ENCODE results near the gene METTL13. TPM values are rescaled to one million over a fixed set of nuclear protein-coding genes. Genes with fewer than 3 reads are reported as not detected.

Gene METTL13
- polyA plus RNA-seq, 2 of the 4 experiments (the other 2 are of a cell fraction): 53.7 to 54.0 TPM

GRCh38 chr1:171826973-171827372 is 45.5 kb downstream of the METTL13 start:
- no peak overlapping the region for H3K27ac ChIP-seq
- ATAC-seq (no peak), FAIRE-seq (no peak), DNase-seq (ENCODE audit: low read depth in 1 of 2, low spot score in 1 of 2) (no peak)
- WGBS (ENCODE audit: missing lambda C conversion rate): 0% methylated on average over 1 of the region's 1 CpG
- CTCF ChIA-PET: no interaction called here
- POLR2A ChIA-PET: no interaction called here
- H3K4me2 ChIP-seq: no peak overlapping the region
- no peak for TF ChIP-seq MAZ (IDR thresholded peaks at IDR 0.05; ENCODE audit: borderline replicate concordance, low read depth, low read length)
- peak; percentile 7 for TF ChIP-seq ZFP36 (IDR thresholded peaks at IDR 0.05; ENCODE audit: borderline replicate concordance, partially characterized antibody)
- no peak overlapping the region for H3K4me3 ChIP-seq
- H3K4me1 ChIP-seq: no peaks in the 10 kb centered on the region
- H3K9me3 ChIP-seq: peaks cover 12% of the 10 kb centered on the region; the same call in 2 of the 3 replicates

DNA sequence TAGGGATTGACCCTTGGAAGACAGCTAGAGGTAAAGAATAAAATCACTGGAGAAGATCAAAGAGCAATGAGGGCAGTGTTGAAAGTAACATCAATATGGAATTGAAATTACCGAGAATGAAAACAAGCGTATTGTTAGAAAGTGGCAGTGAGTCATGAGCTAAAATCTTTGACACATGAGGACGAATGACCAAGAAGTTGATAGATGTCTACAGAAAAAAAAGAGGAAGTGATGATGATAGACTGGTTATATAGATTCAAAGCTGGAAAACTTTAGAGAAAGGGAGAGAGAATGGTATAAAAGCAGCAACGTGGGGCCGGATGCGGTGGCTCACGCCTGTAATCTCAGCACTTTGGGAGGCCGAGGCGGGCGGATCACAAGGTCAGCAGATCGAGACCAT is 47.3 kb downstream of the METTL13 start:
- Histone ChIP-seq H3K27ac (no peak overlapping the region), H3K4me1 (no peaks in the 10 kb centered on the region), H3K9me3 (peaks cover 12% of the 10 kb centered on the region; the same call in 2 of the 3 replicates), H3K4me3 (no peak overlapping the region), H3K4me2 (no peak overlapping the region)
- FAIRE-seq (no peak), DNase-seq (ENCODE audit: low read depth in 1 of 2, low spot score in 1 of 2) (no peak), ATAC-seq (no peak)
- 82% methylated on average over 11 of the region's 11 CpGs for WGBS (ENCODE audit: missing lambda C conversion rate)
- CTCF ChIA-PET: interaction anchor here (0.8 to 1.5 kb wide), 4 partner anchors 27 to 601 kb away, joined by 3 to 6 read pairs (median 3); no protein-coding TSS in a partner anchor
- TF ChIP-seq RAD21 (conservative IDR thresholded peaks at IDR 0.05 in 1 of 2, IDR thresholded peaks at IDR 0.05 in 1 of 2) (no peak), CBX2 (IDR thresholded peaks at IDR 0.05; ENCODE audit: borderline replicate concordance, low read depth) (no peak), POLR2A (IDR thresholded peaks at IDR 0.05; ENCODE audit: low read length) (no peak), MAFK (IDR thresholded peaks at IDR 0.05; ENCODE audit: partially characterized antibody) (no peak)
- POLR2A ChIA-PET: no interaction called here

- H3K27ac ChIP-seq: no peak overlapping the region
- no peak overlapping the region for H3K4me2 ChIP-seq
- CTCF ChIA-PET: no interaction called here
- H3K4me3 ChIP-seq: no peak overlapping the region
- no peaks in the 10 kb centered on the region for H3K9me3 ChIP-seq
- POLR2A ChIA-PET: no interaction called here
- ATAC-seq (no peak), FAIRE-seq (no peak), DNase-seq (ENCODE audit: low read depth in 1 of 2, low spot score in 1 of 2) (no peak)
- TF ChIP-seq CEBPB (IDR thresholded peaks at IDR 0.05) (no peak), HMGXB4 (CRISPR knock-in tag; IDR thresholded peaks at IDR 0.05; ENCODE audit: borderline replicate concordance) (no peak), NPAS2 (CRISPR knock-in tag; IDR thresholded peaks at IDR 0.05; ENCODE audit: borderline replicate concordance) (no peak), ZSCAN20 (CRISPR knock-in tag; IDR thresholded peaks at IDR 0.05) (no peak), HES2 (IDR thresholded peaks at IDR 0.05) (no peak), USF2 (IDR thresholded peaks at IDR 0.05) (no peak), GATA3 (IDR thresholded peaks at IDR 0.05; ENCODE audit: borderline replicate concordance) (no peak), ZFP36 (IDR thresholded peaks at IDR 0.05; ENCODE audit: borderline replicate concordance, partially characterized antibody) (no peak), RCOR1 (IDR thresholded peaks at IDR 0.05; ENCODE audit: low read depth, low read length) (no peak), FOXS1 (CRISPR knock-in tag; IDR thresholded peaks at IDR 0.05) (no peak), ATOH8 (CRISPR knock-in tag; IDR thresholded peaks at IDR 0.05; ENCODE audit: low read depth) (no peak), SMC3 (IDR thresholded peaks at IDR 0.05) (no peak), RAD21 (conservative IDR thresholded peaks at IDR 0.05 in 1 of 2, IDR thresholded peaks at IDR 0.05 in 1 of 2) (no peak), HOXB13 (CRISPR knock-in tag; IDR thresholded peaks at IDR 0.05; ENCODE audit: low read depth) (no peak), CHD4 (IDR thresholded peaks at IDR 0.05; ENCODE audit: borderline replicate concordance) (no peak)
- H3K4me1 ChIP-seq: no peaks in the 10 kb centered on the region
- WGBS (ENCODE audit: missing lambda C conversion rate): 34% methylated on average over 4 of the region's 4 CpGs
Measured at GRCh38 chr1:171833091-171833825, 51.8 kb downstream of the METTL13 start.
